Right lobe of liver (tissue), 4 donors: ENCODE data around the gene CDH4.

Experiments used
- CTCF ChIP-seq, 4 donors: fragments of 200-600 bp in 3 of 4; fragments of 450-650 bp in 1 of 4; IDR thresholded peaks; one replicate each; pipeline versions ENCODE4 v1.5.1 to v1.8.0; 2016 to 2022; ENCODE audit warnings: antibody characterized with exemption in 4 of 4, mild to moderate bottlenecking in 2 of 4
- POLR2A ChIP-seq: fragments of 450-650 bp; IDR thresholded peaks from one replicate; pipeline ENCODE4 v1.6.1; 2017; ENCODE audit warnings: antibody characterized with exemption, mild to moderate bottlenecking
- donor health status: DM: no; HTN: no; CAD: no.
- donor health status: DM: no; HTN: no; CAD: no.
- donor health status: DM: no; HTN: yes; CAD: no.

- TF ChIP-seq CTCF (IDR thresholded peaks at IDR 0.05) (no peak), POLR2A (no peak)
Observed at GRCh38 chr20:61750093-61750492, 498.0 kb downstream of the CDH4 start.
